B cell (primary cell): ENCODE data around the gene IQCK. TPM values are rescaled to one million over a fixed set of nuclear protein-coding genes. Genes with fewer than 3 reads are reported as not detected.

Experiments used
- ATAC-seq: fragments of 200-7000 bp; cut with Tn5 transposase; one replicate; pipeline ENCODE4 v1.10.0; 2021; ENCODE audit warnings: low read depth, mild to moderate bottlenecking, moderate number of reproducible peaks, moderate library complexity
- CTCF ChIA-PET: fragments of 350-600 bp; sonication (Branson Sonifier 250); formaldehyde crosslinking; loops from one replicate; lab custom pipeline; 2021; ENCODE audit warnings: antibody characterized with exemption, inconsistent platforms; lab: Charles Lee
- POLR2A ChIA-PET: fragments of 350-600 bp; sonication (Branson Sonifier 250); formaldehyde crosslinking; loops from one replicate; lab custom pipeline; 2021; ENCODE audit warnings: antibody characterized with exemption; lab: Charles Lee
- DNase-seq: peaks from one replicate; pipeline ENCODE4 v3.0.0; 2013
- H2AFZ ChIP-seq: 2 replicates; pipeline ENCODE4 v1.6.1; 2012; ENCODE audit warnings: mild to moderate bottlenecking, low read depth, low read length; ENCODE audit not compliant: insufficient read depth, poor library complexity, severe bottlenecking
- H3K27ac ChIP-seq, 2 donors: 1 replicate in 1 of 2; 2 replicates in 1 of 2; pipeline ENCODE4 v1.5.1; 2012 to 2013; ENCODE audit warnings: low read length in 2 of 2, mild to moderate bottlenecking in 2 of 2, moderate library complexity in 1 of 2
- H3K27me3 ChIP-seq, 4 experiments: fragments of 200-600 bp in 1 of 4; sonication (generic) in 1 of 4; replicated peaks in 1 of 4; 1 replicate in 2 of 4; 2 replicates in 2 of 4; pipeline versions ENCODE4 v1.6.1 to v1.7.0; 2013 to 2016; ENCODE audit warnings: low read length in 3 of 4, mild to moderate bottlenecking in 2 of 4, mixed read lengths in 1 of 4, moderate library complexity in 1 of 4; ENCODE audit not compliant: insufficient read depth in 4 of 4, control insufficient read depth in 3 of 4; ENCODE audit errors: control extremely low read depth in 1 of 4
- H3K36me3 ChIP-seq, 2 experiments: replicated peaks in 1 of 2; 1 replicate in 1 of 2; 2 replicates in 1 of 2; pipeline versions ENCODE4 v1.6.1 to v1.7.1; 2013; ENCODE audit warnings: low read length in 1 of 2; ENCODE audit not compliant: insufficient read depth in 2 of 2, control insufficient read depth in 1 of 2; ENCODE audit errors: control extremely low read depth in 1 of 2, extremely low read depth in 1 of 2
- H3K4me1 ChIP-seq, 2 donors: fragments of 200-600 bp in 1 of 2; sonication (generic) in 1 of 2; 1 replicate in 1 of 2; 2 replicates in 1 of 2; pipeline versions ENCODE4 v1.5.1 to v1.6.1; 2013 to 2017; ENCODE audit warnings: low read length in 2 of 2; ENCODE audit not compliant: control insufficient read depth in 2 of 2, insufficient read depth in 2 of 2
- H3K4me2 ChIP-seq: replicated peaks from 2 replicates; pipeline ENCODE3; 2012; ENCODE audit warnings: mild to moderate bottlenecking, low read depth, low read length; ENCODE audit not compliant: poor library complexity, severe bottlenecking
- H3K4me3 ChIP-seq, 5 experiments: fragments of 200-600 bp in 1 of 5; sonication (generic) in 1 of 5; 1 replicate in 3 of 5; 2 replicates in 2 of 5; pipeline versions ENCODE4 v1.5.1 to v1.7.0; 2011 to 2016; ENCODE audit warnings: low read length in 4 of 5, mild to moderate bottlenecking in 4 of 5, low read depth in 2 of 5, control low read depth in 1 of 5, moderate library complexity in 1 of 5; ENCODE audit not compliant: insufficient read depth in 1 of 5; ENCODE audit errors: control extremely low read depth in 1 of 5, extremely low read depth in 1 of 5
- H3K79me2 ChIP-seq: fragments of 200-600 bp; sonication (generic); one replicate; pipeline ENCODE4 v1.6.0; 2016; ENCODE audit warnings: low read length; ENCODE audit not compliant: control insufficient read depth, insufficient read depth
- H3K9ac ChIP-seq: fragments of 200-600 bp; sonication (generic); 2 replicates; pipeline ENCODE4 v1.6.1; 2017; ENCODE audit warnings: mild to moderate bottlenecking, low read length, moderate library complexity
- H3K9me3 ChIP-seq, 3 donors: one replicate each; pipeline versions ENCODE4 v1.6.1 to v1.7.1; 2013; ENCODE audit warnings: low read length in 2 of 3; ENCODE audit not compliant: control insufficient read depth in 2 of 3, insufficient read depth in 1 of 3; ENCODE audit errors: control extremely low read depth in 1 of 3
- H4K20me1 ChIP-seq: 2 replicates; pipeline ENCODE4 v1.6.0; 2012; ENCODE audit warnings: mild to moderate bottlenecking, low read length; ENCODE audit not compliant: insufficient read depth, control insufficient read depth, poor library complexity, severe bottlenecking
- H3K27ac Mint-ChIP-seq: one replicate; pipeline ENCODE4 v1.8.0; 2021; ENCODE audit warnings: mixed read lengths
- H3K27me3 Mint-ChIP-seq: one replicate; pipeline ENCODE4 v1.8.0; 2021; ENCODE audit warnings: mixed read lengths
- H3K4me1 Mint-ChIP-seq: one replicate; pipeline ENCODE4 v1.8.0; 2021; ENCODE audit warnings: mixed read lengths
- H3K4me3 Mint-ChIP-seq: one replicate; pipeline ENCODE4 v1.8.0; 2021; ENCODE audit warnings: mixed read lengths
- H3K9me3 Mint-ChIP-seq: one replicate; pipeline ENCODE4 v1.8.0; 2022; ENCODE audit warnings: mixed read lengths; ENCODE audit not compliant: insufficient read depth
- EZH2 ChIP-seq: IDR thresholded peaks from 2 replicates; pipeline ENCODE4 v1.6.1; 2012; ENCODE audit warnings: borderline replicate concordance, low read depth, mild to moderate bottlenecking, moderate library complexity, low read length; ENCODE audit not compliant: insufficient read depth, poor library complexity, severe bottlenecking
- WGBS: methylation state at CpG from one replicate; pipeline ENCODE4 v1.1.5; 2013; ENCODE audit warnings: missing lambda C conversion rate; ENCODE audit not compliant: insufficient coverage; 5-methylcytosine and 5-hydroxymethylcytosine counted together
- intact Hi-C: fragments of 100-400 bp; cut with micrococcal nuclease; formaldehyde crosslinking; loops from one replicate; pipeline ENCODE4 v1.10.0; 2022
- polyA plus RNA-seq: library from polyadenylated mRNA; depleted of rRNA; stranded (reverse); fragments of >200 nt; gene quantifications from 2 replicates; pipeline ENCODE4 v1.2.3, GENCODE V29; 2012
- total RNA-seq, 2 donors: library from RNA; stranded (reverse); fragments of 120-200 nt in 1 of 2; gene quantifications; 1 replicate in 1 of 2; 2 replicates in 1 of 2; pipeline versions ENCODE4 v1.2.3 to v1.2.4, GENCODE V29; 2013 to 2022
- TF ChIP-seq, protein P1 (sequence below): fragments of 200-600 bp; IDR thresholded peaks from one replicate; pipeline ENCODE4 v1.8.0; 2022; ENCODE audit warnings: antibody characterized with exemption, mild to moderate bottlenecking

IQCK gene
- total and polyA plus RNA-seq, 2 donors (not counting 1 experiment from before 2014, with no cell fraction given): 1.00 to 3.0 TPM

- Histone ChIP-seq H4K20me1 (no peaks in the 10 kb centered on the region), H3K4me1 (no peaks in the 10 kb centered on the region), H3K4me3 (no peak overlapping the region), H3K79me2 (no peaks in the 10 kb centered on the region), H3K36me3 (no peaks in the 10 kb centered on the region), H3K27ac (no peak overlapping the region), H2AFZ (no peak overlapping the region), H3K4me2 (no peak overlapping the region), H3K27me3 (no peaks in the 10 kb centered on the region), H3K9me3 (no peaks in the 10 kb centered on the region), H3K9ac (no peak overlapping the region)
- intact Hi-C loops: no loop called here
- TF ChIP-seq, protein P1, sequence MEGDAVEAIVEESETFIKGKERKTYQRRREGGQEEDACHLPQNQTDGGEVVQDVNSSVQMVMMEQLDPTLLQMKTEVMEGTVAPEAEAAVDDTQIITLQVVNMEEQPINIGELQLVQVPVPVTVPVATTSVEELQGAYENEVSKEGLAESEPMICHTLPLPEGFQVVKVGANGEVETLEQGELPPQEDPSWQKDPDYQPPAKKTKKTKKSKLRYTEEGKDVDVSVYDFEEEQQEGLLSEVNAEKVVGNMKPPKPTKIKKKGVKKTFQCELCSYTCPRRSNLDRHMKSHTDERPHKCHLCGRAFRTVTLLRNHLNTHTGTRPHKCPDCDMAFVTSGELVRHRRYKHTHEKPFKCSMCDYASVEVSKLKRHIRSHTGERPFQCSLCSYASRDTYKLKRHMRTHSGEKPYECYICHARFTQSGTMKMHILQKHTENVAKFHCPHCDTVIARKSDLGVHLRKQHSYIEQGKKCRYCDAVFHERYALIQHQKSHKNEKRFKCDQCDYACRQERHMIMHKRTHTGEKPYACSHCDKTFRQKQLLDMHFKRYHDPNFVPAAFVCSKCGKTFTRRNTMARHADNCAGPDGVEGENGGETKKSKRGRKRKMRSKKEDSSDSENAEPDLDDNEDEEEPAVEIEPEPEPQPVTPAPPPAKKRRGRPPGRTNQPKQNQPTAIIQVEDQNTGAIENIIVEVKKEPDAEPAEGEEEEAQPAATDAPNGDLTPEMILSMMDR: no peak
- TF ChIP-seq EZH2: no peak
- no peak for DNase-seq
- ChIA-PET CTCF (no interaction called here), POLR2A (no interaction called here)
- no peak for ATAC-seq
- 100% methylated on average over 2 of the region's 12 CpGs for WGBS
- Mint-ChIP-seq H3K27me3 (no peaks in the 10 kb centered on the region), H3K4me1 (no peaks in the 10 kb centered on the region), H3K27ac (no peak overlapping the region), H3K9me3 (no peaks in the 10 kb centered on the region), H3K4me3 (no peak overlapping the region)
These were observed 36.0 kb downstream of the IQCK start for GRCh38 chr16:19753815-19754643.

DNA sequence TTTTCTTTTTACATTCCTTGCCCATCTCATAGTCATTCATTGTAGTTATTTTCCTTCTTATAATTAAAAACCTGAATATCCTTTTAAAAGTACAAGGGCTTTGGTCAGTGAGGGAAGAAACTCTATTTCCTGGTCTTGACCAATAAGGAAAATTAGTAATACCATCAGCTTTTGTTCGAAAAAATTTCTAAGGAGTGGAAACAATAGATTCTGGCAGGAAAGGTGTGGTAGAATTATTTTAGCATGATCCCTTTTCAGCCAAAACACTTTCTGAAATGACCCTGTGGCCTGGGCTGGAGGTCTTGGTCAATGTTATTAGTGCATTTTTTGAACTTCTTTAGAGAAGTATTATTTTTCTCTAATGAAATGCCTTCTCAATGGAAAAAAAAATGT, 36.6 kb downstream of the IQCK start:
- WGBS: no CpG with 5 or more reads among the region's 1 CpG
- no peaks in the 10 kb centered on the region for H3K27me3 Mint-ChIP-seq
- DNase-seq: no peak
- Histone ChIP-seq H3K4me2 (no peak overlapping the region), H3K9me3 (no peaks in the 10 kb centered on the region), H3K36me3 (no peaks in the 10 kb centered on the region), H4K20me1 (no peaks in the 10 kb centered on the region), H3K9ac (no peak overlapping the region), H2AFZ (no peak overlapping the region), H3K27me3 (no peaks in the 10 kb centered on the region), H3K4me1 (no peaks in the 10 kb centered on the region), H3K79me2 (no peaks in the 10 kb centered on the region), H3K27ac (no peak overlapping the region), H3K4me3 (no peak overlapping the region)
- intact Hi-C loops: no loop called here
- no peaks in the 10 kb centered on the region for H3K9me3 Mint-ChIP-seq
- CTCF ChIA-PET: no interaction called here
- POLR2A ChIA-PET: no interaction called here
- no peak for TF ChIP-seq EZH2
- TF ChIP-seq, protein P1: no peak
- H3K4me1 Mint-ChIP-seq: no peaks in the 10 kb centered on the region
- no peak for ATAC-seq
- no peak overlapping the region for H3K27ac Mint-ChIP-seq
- no peak overlapping the region for H3K4me3 Mint-ChIP-seq
